Esophagus squamous epithelium (tissue), 5 donors: ENCODE results near the gene SCAMP2. TPM values are rescaled to one million over a fixed set of nuclear protein-coding genes. Genes with fewer than 3 reads are reported as not detected.

ENCODE experiments used
- DNase-seq: peaks from one replicate; lab custom pipeline; 2025; lab: John Stamatoyannopoulos, UW
- H3K27ac ChIP-seq, 4 donors: fragments of 200-600 bp; sonication (generic); one replicate each; pipeline ENCODE4 v1.5.1; 2016 to 2019; ENCODE audit warnings: mild to moderate bottlenecking in 1 of 4
- H3K27me3 ChIP-seq, 4 donors: fragments of 200-600 bp; sonication (generic); 1 replicate in 3 of 4; 2 replicates in 1 of 4; pipeline versions ENCODE4 v1.5.1 to v1.6.0; 2017 to 2021; ENCODE audit warnings: antibody characterized with exemption in 1 of 4
- H3K36me3 ChIP-seq, 3 donors: fragments of 200-600 bp; sonication (generic); one replicate each; pipeline ENCODE4 v1.5.1; 2016 to 2019
- H3K4me1 ChIP-seq, 3 donors: fragments of 200-600 bp; sonication (generic); one replicate each; pipeline ENCODE4 v1.5.1; 2017 to 2019
- H3K4me3 ChIP-seq, 4 donors: fragments of 200-600 bp; sonication (generic); 1 replicate in 3 of 4; 2 replicates in 1 of 4; pipeline ENCODE4 v1.5.1; 2016 to 2019; ENCODE audit warnings: mild to moderate bottlenecking in 2 of 4, moderate library complexity in 1 of 4
- H3K9me3 ChIP-seq, 3 donors: fragments of 200-600 bp; sonication (generic); one replicate each; pipeline ENCODE4 v1.5.1; 2016 to 2019
- CTCF ChIP-seq, 6 experiments: fragments of 450-650 bp in 4 of 6; fragments of 200-600 bp in 2 of 6; sonication (generic) in 2 of 6; IDR thresholded peaks; one replicate each; pipeline ENCODE4 v1.5.1; 2016 to 2019; ENCODE audit warnings: antibody characterized with exemption in 6 of 6, mild to moderate bottlenecking in 4 of 6, moderate library complexity in 4 of 6
- POLR2A ChIP-seq, 4 donors: fragments of 450-650 bp; IDR thresholded peaks; one replicate each; pipeline ENCODE4 v1.6.1; 2017; ENCODE audit warnings: antibody characterized with exemption in 4 of 4, mild to moderate bottlenecking in 4 of 4, moderate library complexity in 3 of 4
- WGBS, 2 donors: methylation state at CpG; one replicate each; pipeline ENCODE4 v1.1.5; 2018; 5-methylcytosine and 5-hydroxymethylcytosine counted together
- intact Hi-C: fragments of 100-400 bp; cut with DNase I; formaldehyde crosslinking; loops from one replicate; pipeline ENCODE4 v1.15.0; 2022
- total RNA-seq, 4 donors: library from RNA; depleted of rRNA; stranded (reverse); fragments of >200 nt; gene quantifications; one replicate each; pipeline ENCODE4 v1.1.0, GENCODE V29; 2016
- donor health status: DM: yes; HTN: yes; CAD: no.

The SCAMP2 gene
- total RNA-seq, 4 donors from 2014 or later, result 65.8 to 131 (median 88.7) TPM

GRCh38 chr15:74908635-74909034 is 35.5 kb upstream of the SCAMP2 start:
- peaks cover 8 to 51% (median 12%) of the 10 kb centered on the region in 3 donors for H3K36me3 ChIP-seq
- H3K27ac ChIP-seq, result no peak overlapping the region
- no peak overlapping the region for H3K4me3 ChIP-seq
- 87 to 98% methylated on average over 3 to 4 of the region's 4 CpGs for WGBS, 2 donors
- H3K4me1 ChIP-seq, result peaks cover 11 to 40% (median 18%) of the 10 kb centered on the region in 3 donors
- no peak for DNase-seq
- H3K9me3 ChIP-seq, result no peaks in the 10 kb centered on the region
- intact Hi-C loops, result loop anchor here (10.0 kb wide), 1 partner anchor 104 kb away; no protein-coding TSS in a partner anchor
- no peaks in the 10 kb centered on the region for H3K27me3 ChIP-seq
- TF ChIP-seq CTCF (IDR thresholded peaks at IDR 0.05) (no peak), POLR2A (IDR thresholded peaks at IDR 0.05) (no peak)

GRCh38 chr15:74907163-74907870 is 34.2 kb upstream of the SCAMP2 start:
- TF ChIP-seq CTCF (IDR thresholded peaks at IDR 0.05) (no peak), POLR2A (IDR thresholded peaks at IDR 0.05) (no peak)
- Histone ChIP-seq H3K4me1 (peaks cover 11 to 44% (median 18%) of the 10 kb centered on the region in 3 donors), H3K36me3 (peaks cover 8 to 51% (median 22%) of the 10 kb centered on the region in 3 donors), H3K27ac (peak overlapping the region; percentile 93 to 99 (median 98)), H3K9me3 (no peaks in the 10 kb centered on the region), H3K27me3 (no peaks in the 10 kb centered on the region), H3K4me3 (peak overlapping the region; percentile 68 to 99 (median 98))
- intact Hi-C loops, result loop anchor here (10.0 kb wide), 1 partner anchor 103 kb away; no protein-coding TSS in a partner anchor
- no peak for DNase-seq
- 37 to 44% methylated on average over 8 of the region's 8 CpGs for WGBS, 2 donors

GRCh38 chr15:74906450-74907162 is 33.4 kb upstream of the SCAMP2 start, which contains the start of gene FAM219B:
TSS of gene FAM219B (minus strand) at chr15:74906851. CDS start at chr15:74906800, 51 bp downstream.
- Histone ChIP-seq H3K36me3 (peaks cover 8 to 51% (median 26%) of the 10 kb centered on the region in 3 donors), H3K27me3 (no peaks in the 10 kb centered on the region), H3K4me3 (peak within 1 kb of the TSS; percentile 68 to 99 (median 98)), H3K27ac (peak within 1 kb of the TSS; percentile 93 to 99 (median 98)), H3K4me1 (peaks cover 15 to 51% (median 22%) of the 10 kb centered on the region in 3 donors), H3K9me3 (no peaks in the 10 kb centered on the region)
- TF ChIP-seq CTCF (IDR thresholded peaks at IDR 0.05) (peak in 3 of 6 experiments; percentile 3 to 13 (median 6)), POLR2A (IDR thresholded peaks at IDR 0.05) (peak in 3 of 4 donors; percentile 41 to 89 (median 75))
- intact Hi-C loops, result loop anchor here (10.0 kb wide), 1 partner anchor 102 kb away; no protein-coding TSS in a partner anchor
- WGBS, 2 donors, result 0% methylated on average over 14 of the region's 74 CpGs; no CpG with 5 or more reads in 1 of the 2 donors
- peak; percentile 52 for DNase-seq

GRCh38 chr15:74906067-74906449 is 32.9 kb upstream of the SCAMP2 start:
- WGBS, 2 donors, result 0 to 2% methylated on average over 4 to 9 of the region's 20 CpGs
- TF ChIP-seq CTCF (IDR thresholded peaks at IDR 0.05) (no peak), POLR2A (IDR thresholded peaks at IDR 0.05) (no peak)
- DNase-seq, result no peak

More at GRCh38 chr15:74906067-74906449, 32.9 kb upstream of the SCAMP2 start:
- intact Hi-C loops, result loop anchor here (10.0 kb wide), 1 partner anchor 101 kb away; no protein-coding TSS in a partner anchor
- H3K27ac ChIP-seq, result peak overlapping the region; percentile 93 to 99 (median 98)
- H3K27me3 ChIP-seq, result no peaks in the 10 kb centered on the region
- H3K9me3 ChIP-seq, result no peaks in the 10 kb centered on the region
- peaks cover 20 to 57% (median 27%) of the 10 kb centered on the region in 3 donors for H3K4me1 ChIP-seq
- peak overlapping the region; percentile 68 to 99 (median 98) for H3K4me3 ChIP-seq
- H3K36me3 ChIP-seq, result peaks cover 8 to 51% (median 26%) of the 10 kb centered on the region in 3 donors
